ENCODE measurements around the gene SLC25A48.

Gene SLC25A48

GRCh38 chr5:135834639-135835529 lies at the start of gene SLC25A48:
TSS of gene SLC25A48 (plus strand) at chr5:135834663. CDS start at chr5:135834848, 185 bp downstream.
- FAIRE-seq, result no peak

- no peak for FAIRE-seq
These were observed 33.8 kb upstream of the SLC25A48 start for GRCh38 chr5:135800656-135801055.

- FAIRE-seq, result no peak
These were observed 24.1 kb upstream of the SLC25A48 start for GRCh38 chr5:135810188-135810943.

GRCh38 chr5:135811007-135811406 lies 23.5 kb upstream of the SLC25A48 start:
- FAIRE-seq, result no peak

- no peak for FAIRE-seq
These were observed 20.7 kb upstream of the SLC25A48 start for GRCh38 chr5:135813758-135814157.

GRCh38 chr5:135814316-135814715 lies 20.1 kb upstream of the SLC25A48 start:
- no peak for FAIRE-seq

- no peak for FAIRE-seq
These were observed 19.7 kb upstream of the SLC25A48 start for GRCh38 chr5:135814812-135815211.

- no peak for FAIRE-seq
These were observed 13.2 kb upstream of the SLC25A48 start for GRCh38 chr5:135821061-135821801.

- FAIRE-seq, result no peak
These were observed 12.7 kb upstream of the SLC25A48 start for GRCh38 chr5:135821802-135822201.

- no peak for FAIRE-seq
These were observed 12.2 kb upstream of the SLC25A48 start for GRCh38 chr5:135822286-135822685.

- no peak for FAIRE-seq
These were observed 11.5 kb upstream of the SLC25A48 start for GRCh38 chr5:135822959-135823358.

GRCh38 chr5:135823881-135824280 lies 10.6 kb upstream of the SLC25A48 start:
- no peak for FAIRE-seq

- FAIRE-seq, result no peak
These were observed 9.9 kb upstream of the SLC25A48 start for GRCh38 chr5:135824541-135825041.

- FAIRE-seq, result no peak
These were observed 8.9 kb upstream of the SLC25A48 start for GRCh38 chr5:135825373-135826220.

GRCh38 chr5:135826221-135826525 lies 8.3 kb upstream of the SLC25A48 start:
- no peak for FAIRE-seq

- FAIRE-seq, result no peak
These were observed 7.3 kb upstream of the SLC25A48 start for GRCh38 chr5:135826994-135827671.

GRCh38 chr5:135827965-135828781 lies 6.3 kb upstream of the SLC25A48 start:
- no peak for FAIRE-seq

GRCh38 chr5:135828782-135829127 lies 5.7 kb upstream of the SLC25A48 start:
- no peak for FAIRE-seq

GRCh38 chr5:135829179-135829578 lies 5.3 kb upstream of the SLC25A48 start:
- FAIRE-seq, result no peak

GRCh38 chr5:135829681-135830383 lies 4.6 kb upstream of the SLC25A48 start:
- no peak for FAIRE-seq

Data from A204.1 (cell line).